ENCODE data around the gene SYK.
"Not testable (repeated sequence)": the region's sequence is repeated elsewhere in the genome, so short reads cannot be mapped to it uniquely, and the experiment has no call there.

GRCh38 chr9:90821236-90821635 lies 19.6 kb downstream of the SYK start:
- TF ChIP-seq SP2 (tag by site-specific recombination; IDR thresholded peaks at IDR 0.05); ZNF501 (tag by site-specific recombination; IDR thresholded peaks at IDR 0.05); ZNF514 (tag by site-specific recombination; IDR thresholded peaks at IDR 0.05); CTCF (tag by site-specific recombination; IDR thresholded peaks at IDR 0.05); ZNF510 (tag by site-specific recombination; IDR thresholded peaks at IDR 0.05; ENCODE audit: insufficient replicate concordance); ZNF274 (IDR thresholded peaks at IDR 0.05; ENCODE audit: low read length); ZNF274 (tag by site-specific recombination; IDR thresholded peaks at IDR 0.05; ENCODE audit: borderline replicate concordance); ZNF555 (tag by site-specific recombination; conservative IDR thresholded peaks at IDR 0.05); OSR2 (tag by site-specific recombination; IDR thresholded peaks at IDR 0.05); ATF2 (tag by site-specific recombination; IDR thresholded peaks at IDR 0.05; ENCODE audit: low read depth); ZNF707 (tag by site-specific recombination; IDR thresholded peaks at IDR 0.05): not testable (repeated sequence)
- TF ChIP-seq, protein P1, sequence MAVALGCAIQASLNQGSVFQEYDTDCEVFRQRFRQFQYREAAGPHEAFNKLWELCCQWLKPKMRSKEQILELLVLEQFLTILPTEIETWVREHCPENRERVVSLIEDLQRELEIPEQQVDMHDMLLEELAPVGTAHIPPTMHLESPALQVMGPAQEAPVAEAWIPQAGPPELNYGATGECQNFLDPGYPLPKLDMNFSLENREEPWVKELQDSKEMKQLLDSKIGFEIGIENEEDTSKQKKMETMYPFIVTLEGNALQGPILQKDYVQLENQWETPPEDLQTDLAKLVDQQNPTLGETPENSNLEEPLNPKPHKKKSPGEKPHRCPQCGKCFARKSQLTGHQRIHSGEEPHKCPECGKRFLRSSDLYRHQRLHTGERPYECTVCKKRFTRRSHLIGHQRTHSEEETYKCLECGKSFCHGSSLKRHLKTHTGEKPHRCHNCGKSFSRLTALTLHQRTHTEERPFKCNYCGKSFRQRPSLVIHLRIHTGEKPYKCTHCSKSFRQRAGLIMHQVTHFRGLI (tag by site-specific recombination; IDR thresholded peaks at IDR 0.05) = not testable (repeated sequence)

Measured in HEK293 (cell line).